HG03469 (cell line): ENCODE results near the gene MMD.
"Not testable (repeated sequence)": the region's sequence is repeated elsewhere in the genome, so short reads cannot be mapped to it uniquely, and the experiment has no call there.

Experiments
- ATAC-seq: cut with Tn5 transposase; IDR thresholded peaks from one replicate; pipeline ENCODE4 v1.9.1; 2021; ENCODE audit warnings: mild to moderate bottlenecking, moderate library complexity, moderate number of reproducible peaks; ENCODE audit not compliant: unreplicated experiment

Gene MMD

GRCh38 chr17:55421179-55421934 lies at the start of gene MMD:
Gene MMD, minus strand, starts transcription at chr17:55421835. Its CDS starts 140 bp downstream, at chr17:55421695.
- ATAC-seq: peak; percentile 12

- no peak for ATAC-seq
These were observed 45.0 kb upstream of the MMD start for GRCh38 chr17:55466671-55467070.

GRCh38 chr17:55465771-55466170 lies 44.1 kb upstream of the MMD start:
- ATAC-seq: not testable (repeated sequence)

GRCh38 chr17:55463600-55463999 lies 42.0 kb upstream of the MMD start:
- peak; percentile 70 for ATAC-seq

GRCh38 chr17:55462711-55463110 lies 41.1 kb upstream of the MMD start:
- no peak for ATAC-seq

- ATAC-seq: no peak
These were observed 40.6 kb upstream of the MMD start for GRCh38 chr17:55462234-55462633.

GRCh38 chr17:55458978-55459377 lies 37.3 kb upstream of the MMD start:
- ATAC-seq: no peak

- ATAC-seq: no peak
These were observed 36.8 kb upstream of the MMD start for GRCh38 chr17:55458287-55458900.

- no peak for ATAC-seq
These were observed 34.9 kb upstream of the MMD start for GRCh38 chr17:55456307-55457240.

GRCh38 chr17:55454906-55455474 lies 33.4 kb upstream of the MMD start:
- ATAC-seq: no peak

- no peak for ATAC-seq
These were observed 32.4 kb upstream of the MMD start for GRCh38 chr17:55453839-55454557.

- ATAC-seq: no peak
These were observed 30.6 kb upstream of the MMD start for GRCh38 chr17:55452139-55452790.

- no peak for ATAC-seq
These were observed 30.1 kb upstream of the MMD start for GRCh38 chr17:55451758-55452138.

GRCh38 chr17:55451203-55451641 lies 29.6 kb upstream of the MMD start:
- ATAC-seq: no peak

GRCh38 chr17:55450232-55450825 lies 28.7 kb upstream of the MMD start:
- no peak for ATAC-seq

GRCh38 chr17:55448681-55449080 lies 27.0 kb upstream of the MMD start:
- no peak for ATAC-seq

- ATAC-seq: no peak
These were observed 25.1 kb upstream of the MMD start for GRCh38 chr17:55446581-55447205.

- not testable (repeated sequence) for ATAC-seq
These were observed 24.4 kb upstream of the MMD start for GRCh38 chr17:55446004-55446403.
